NOMO-1 treated with DMSO at 0.1 percent for 48 hours (cell line): ENCODE measurements around the gene MYO15B.
A peak's percentile ranks its signal among the peaks of the same experiment; 100 is the strongest.
"Not testable (repeated sequence)": the region's sequence is repeated elsewhere in the genome, so short reads cannot be mapped to it uniquely, and the experiment has no call there.

Source experiments
- DNase-seq: peaks from one replicate; lab custom pipeline; 2025; ENCODE audit not compliant: unreplicated experiment; lab: John Stamatoyannopoulos, UW

The MYO15B gene

DNA sequence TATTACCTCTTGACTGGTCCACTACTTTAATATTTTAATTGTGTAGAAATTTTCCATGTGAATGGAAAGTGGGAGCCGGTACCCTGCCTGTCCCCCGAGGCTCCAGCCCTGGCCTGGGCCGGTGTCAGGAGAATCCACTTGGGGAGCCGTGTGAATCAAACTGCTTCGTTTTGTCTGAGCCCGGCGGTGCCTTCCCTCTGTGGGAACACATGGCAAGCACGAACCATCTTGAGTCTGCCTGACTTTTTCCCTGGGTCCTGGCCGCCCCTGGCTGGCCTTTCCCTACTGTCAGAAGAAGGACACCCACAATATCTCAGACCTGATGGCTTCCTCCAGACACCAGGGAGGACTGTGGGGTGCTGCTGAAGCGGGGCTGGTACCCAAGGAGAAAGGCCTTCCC, 12.4 kb upstream of the MYO15B start:
- no peak for DNase-seq

DNA sequence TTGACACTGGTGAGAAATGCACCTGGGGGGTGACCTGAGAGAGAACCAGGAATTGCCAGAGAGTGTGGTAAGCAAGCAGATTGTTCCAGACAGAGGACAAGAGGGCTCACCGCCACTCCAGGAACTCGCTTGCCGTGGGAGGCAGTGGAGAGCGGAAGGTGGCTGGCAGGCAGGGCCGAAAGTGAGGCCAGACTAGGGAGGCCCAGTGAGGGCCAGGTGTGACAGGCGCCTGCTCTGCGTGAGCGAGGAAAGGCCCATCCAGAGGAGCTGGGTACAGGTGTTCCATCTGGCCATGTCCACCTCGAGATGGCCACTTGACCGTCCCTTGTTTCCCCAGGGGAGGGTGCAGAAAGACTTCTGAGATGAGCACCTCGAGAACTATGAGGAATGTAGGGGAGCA, 11.9 kb upstream of the MYO15B start:
- DNase-seq = no peak

DNA sequence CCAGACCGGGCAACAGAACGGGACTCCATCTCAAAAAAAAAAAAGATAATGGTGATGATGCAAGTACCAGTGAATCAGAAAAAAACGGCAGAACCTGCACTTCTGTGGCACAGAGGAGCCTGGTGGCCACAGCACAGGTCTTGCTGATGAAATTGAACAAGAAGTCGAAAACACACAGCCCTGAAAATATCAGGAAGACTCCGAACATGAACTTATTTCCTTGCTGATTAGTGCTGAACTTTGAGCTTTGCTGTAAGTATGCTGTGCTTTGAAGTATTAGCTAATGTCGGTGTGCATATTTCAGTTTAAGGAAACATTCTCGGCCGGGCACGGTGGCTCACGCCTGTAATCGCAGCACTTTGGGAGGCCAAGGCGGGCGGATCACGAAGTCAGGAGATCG, 10.9 kb upstream of the MYO15B start:
- no peak for DNase-seq

DNA sequence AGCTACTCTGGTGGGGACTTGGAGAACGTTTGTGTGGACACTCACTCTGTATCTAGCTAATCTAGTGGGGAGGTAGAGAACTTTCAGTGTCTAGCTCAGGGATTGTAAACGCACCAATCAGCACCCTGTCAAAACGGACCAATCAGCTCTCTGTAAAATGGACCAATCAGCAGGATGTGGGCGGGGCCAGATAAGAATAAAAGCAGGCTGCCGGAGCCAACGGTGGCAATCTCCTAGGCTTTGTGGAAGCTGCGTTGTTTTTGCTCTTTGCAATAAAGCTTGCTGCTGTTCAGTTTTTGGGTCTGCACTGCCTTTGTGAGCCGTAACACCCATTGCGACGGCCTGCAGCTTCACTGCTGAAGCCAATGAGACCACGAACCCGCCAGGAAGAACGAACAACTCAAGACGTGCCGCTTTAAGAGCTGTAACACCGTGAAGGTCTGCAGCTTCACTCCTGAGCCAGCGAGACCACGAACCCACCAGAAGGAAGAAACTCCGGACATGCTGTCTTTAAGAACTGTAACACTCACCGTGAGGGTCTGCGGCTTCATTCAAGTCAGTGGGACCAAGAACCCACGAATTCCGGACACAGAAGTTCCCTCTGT, 6.4 kb upstream of the MYO15B start:
- not testable (repeated sequence) for DNase-seq

DNA sequence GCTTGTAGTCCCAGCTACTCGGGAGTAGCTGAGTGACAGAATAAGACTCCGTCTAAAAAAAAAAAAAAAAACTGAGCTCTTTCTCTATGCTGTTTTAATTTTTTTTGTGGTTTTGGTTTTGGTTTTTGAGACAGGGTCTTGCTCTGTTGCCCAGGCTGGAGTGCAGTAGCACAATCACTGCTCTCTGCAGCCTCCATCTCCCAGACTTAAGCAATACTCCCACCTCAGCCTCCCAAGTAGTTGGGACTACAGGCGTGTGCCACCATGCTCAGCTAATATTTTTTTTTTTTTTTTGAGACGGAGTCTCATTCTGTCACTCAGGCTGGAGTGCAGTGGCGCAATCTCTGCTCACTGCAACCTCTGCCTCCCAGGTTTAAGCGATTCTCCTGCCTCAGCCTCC, 4.4 kb upstream of the MYO15B start:
- not testable (repeated sequence) for DNase-seq

DNA sequence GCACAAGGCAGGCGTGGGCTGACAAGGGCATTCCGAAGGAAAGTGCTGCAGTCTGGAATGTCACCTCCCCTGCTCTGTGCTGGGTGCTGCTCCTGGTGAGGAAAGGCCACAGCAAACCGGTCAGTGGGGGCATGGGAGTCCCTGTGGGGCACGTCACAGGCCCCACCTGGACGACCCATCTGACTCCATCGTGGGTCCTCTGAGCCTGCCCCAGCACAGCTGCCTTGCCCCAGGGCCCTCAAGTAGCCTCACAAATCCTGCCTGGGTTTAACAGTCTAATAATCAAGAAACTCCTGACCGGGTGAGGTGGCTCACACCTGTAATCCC, 2.8 kb upstream of the MYO15B start:
- no peak for DNase-seq

DNA sequence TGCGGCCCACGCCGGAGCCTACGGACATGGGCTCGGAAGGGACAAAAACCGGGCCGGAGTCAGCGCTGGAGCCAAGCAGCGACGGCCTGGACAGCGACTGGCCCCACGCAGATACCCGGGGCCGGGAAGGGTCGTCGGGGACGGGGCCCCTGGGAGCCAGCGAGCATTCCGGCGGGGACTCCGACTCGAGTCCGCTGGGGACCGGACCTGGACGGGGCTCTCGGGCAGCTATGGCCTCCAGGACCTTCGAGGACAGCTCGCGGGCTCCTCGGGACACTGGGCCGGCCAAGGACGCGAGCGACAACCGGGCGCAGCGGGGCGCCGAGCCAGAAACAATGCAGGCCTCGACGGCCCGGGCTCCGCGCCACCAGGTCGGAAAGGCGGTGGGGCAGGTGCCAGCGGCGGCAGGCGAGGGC, 1.0 kb downstream of the MYO15B start:
- no peak for DNase-seq

DNA sequence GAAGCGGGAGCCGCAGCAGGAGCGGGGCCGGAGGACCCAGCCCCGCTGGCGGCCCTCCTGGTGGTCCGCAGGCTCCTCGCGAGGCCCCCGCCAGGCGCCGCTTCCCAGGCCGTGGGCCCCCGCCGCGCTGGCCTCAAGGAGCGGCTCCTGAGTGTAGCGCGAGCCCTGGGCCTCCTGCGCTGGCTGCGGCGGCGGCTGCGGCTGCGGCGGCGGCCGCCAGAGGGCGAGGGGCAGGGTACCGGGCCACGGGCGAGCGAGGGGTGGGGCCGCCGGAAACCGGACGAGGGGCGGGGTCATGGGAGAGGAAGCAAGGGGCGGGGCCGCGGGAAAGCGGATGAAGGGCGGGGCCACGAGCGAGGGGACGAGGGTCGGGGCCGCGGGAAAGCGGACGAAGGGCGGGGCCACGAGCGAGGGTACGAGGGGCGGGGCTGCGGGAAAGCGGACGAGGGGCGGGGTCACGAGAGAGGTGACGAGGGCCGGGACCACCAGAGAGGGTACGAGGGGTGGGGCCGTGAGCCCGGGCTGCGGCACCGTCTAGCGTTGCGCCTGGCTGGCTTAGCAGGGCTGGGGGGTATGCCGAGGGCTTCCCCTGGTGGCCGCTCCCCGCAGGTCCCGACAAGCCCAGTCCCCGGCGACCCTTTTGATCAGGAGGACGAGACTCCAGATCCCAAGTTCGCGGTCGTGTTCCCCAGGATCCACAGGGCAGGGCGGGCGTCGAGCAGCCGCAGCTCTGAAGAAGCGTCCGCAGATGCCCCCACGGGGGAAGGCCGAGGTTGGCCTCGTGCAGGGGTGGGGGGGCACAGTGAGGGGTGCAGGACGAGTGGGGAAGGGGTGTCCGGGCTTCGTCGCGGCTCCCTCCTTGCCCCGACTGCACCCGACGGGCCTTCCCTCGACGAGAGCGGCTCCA, 1.7 kb downstream of the MYO15B start:
- peak; percentile 82 for DNase-seq

DNA sequence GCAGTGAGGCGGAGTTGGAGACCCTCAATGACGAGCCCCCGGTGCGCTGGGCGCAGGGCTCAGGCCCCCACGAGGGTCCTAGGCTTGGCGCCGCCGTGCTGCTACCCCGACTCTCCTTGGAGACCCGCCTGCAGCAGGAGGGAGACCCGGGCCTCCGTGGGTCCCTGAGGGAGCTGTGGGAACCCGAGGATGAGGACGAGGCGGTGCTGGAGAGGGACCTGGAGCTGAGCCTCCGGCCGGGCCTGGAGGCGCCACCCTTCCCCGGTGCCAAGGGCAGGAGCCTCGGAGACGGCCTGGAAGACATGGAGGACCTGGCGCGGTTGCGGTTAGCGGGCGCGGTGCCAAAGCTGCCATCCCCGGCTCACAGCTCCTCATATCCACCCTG, 2.3 kb downstream of the MYO15B start:
- no peak for DNase-seq

DNA sequence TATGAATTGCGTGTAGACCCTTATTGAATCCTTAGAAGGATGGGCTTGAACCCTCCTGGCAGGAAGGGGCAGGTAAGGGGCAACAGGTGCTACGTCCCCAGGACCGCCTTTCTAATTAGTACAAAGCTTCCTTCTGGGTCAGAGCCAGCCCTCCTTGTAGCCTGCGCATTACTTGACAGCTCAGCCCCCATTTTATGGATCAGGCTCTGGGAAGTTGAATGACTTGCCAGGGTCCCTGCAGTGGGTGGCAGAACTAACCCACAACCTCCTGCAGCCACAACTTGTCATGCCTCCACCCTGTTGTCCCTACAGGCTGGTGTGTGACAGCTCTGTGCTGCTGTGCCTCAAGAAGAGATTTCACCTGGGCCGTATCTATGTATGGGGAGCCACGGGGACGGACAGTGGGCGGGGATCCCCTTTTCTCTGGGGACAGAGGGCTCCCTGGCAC, 2.7 kb downstream of the MYO15B start:
- no peak for DNase-seq

DNA sequence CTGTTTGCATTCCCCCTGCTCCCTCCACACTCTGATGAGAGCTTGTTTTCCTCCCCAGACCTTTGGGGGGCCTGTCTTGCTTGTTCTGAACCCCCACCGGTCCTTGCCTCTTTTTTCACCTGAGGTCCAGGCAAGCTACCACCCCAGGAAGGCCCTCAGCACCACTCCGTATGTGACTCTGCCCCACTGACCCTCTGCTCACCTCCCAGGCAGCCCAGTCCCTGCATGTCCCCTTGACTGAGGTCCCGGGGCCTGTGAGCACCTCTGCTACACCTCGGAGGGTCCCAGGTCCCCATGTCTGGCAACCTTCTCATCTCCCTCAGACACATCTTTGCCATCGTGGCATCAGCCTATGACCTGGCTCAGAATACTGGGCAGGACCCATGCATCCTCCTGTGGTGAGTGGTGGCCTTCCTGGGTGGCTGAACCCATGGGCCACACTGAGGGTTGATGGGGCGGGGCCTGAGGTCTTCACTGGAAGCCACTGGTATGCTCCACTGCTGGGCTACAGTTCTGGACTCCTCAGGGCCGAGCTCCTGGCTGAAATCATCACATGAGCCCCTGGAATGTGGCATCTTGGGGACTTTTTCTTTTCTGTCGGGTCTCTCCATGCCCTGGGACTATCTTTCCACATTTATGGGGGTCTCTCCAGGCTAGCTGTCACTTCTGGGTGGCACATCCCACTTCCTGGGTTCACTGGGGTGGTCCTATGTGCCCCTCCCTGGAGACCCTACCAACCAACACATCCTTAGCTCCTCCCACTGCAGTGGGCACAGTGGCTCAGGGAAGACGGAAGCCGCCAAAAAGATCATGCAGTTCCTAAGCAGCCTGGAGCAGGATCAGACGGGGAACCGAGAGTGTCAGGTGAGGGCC, 3.5 kb downstream of the MYO15B start:
- DNase-seq = no peak

DNA sequence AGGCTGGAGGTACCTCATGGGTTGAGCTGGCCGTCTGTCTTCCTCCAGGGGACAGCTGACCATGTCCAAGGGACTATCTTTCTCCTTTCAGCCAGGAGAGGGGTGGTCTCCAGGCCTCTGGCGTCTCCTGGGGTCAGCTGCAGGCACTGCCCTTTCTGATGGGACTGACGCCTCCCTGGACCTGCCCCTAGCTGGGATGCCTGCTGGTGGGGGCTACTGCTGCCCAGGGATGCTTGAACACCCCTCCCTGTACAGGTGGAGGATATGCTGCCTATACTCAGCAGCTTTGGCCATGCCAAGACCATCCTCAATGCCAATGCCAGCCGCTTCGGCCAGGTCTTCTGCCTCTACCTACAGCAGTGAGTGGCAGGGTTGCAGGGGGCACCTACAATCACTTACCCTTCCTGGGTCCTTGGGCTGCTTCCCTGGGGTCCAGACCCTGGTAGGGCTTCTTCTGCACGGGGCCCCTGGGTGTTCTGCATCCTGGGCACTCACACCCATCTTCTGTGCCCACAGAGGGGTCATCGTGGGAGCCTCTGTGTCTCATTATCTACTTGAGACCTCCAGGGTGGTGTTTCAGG, 4.2 kb downstream of the MYO15B start:
- no peak for DNase-seq

DNA sequence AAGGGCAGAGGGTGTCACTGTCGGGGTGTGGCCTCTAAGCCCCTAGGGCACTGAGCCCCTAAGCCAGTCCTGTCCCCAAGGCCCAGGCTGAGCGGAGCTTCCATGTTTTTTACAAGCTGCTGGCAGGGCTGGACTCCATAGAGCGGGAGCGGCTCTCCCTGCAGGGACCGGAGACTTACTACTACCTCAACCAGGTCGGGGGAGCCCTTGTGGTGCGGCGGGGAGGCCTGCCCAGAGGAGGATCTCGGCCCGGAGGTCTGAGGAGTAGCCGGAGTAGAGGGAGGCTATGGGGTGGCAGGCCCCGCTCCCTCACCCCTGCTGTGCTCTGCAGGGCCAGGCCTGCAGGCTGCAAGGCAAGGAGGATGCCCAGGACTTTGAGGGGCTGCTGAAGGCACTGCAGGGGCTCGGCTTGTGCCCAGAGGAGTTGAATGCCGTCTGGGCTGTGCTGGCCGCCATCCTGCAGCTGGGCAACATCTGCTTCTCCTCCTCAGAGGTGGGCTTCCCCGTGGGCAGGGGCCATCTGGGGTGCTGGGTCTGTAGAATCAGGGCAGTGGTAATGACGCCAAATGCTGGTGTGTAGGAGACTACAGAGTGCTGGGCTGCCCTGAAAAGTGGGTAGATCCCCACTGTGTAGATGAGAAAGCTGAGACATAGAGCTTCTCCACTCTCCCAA, 4.9 kb downstream of the MYO15B start:
- no peak for DNase-seq

DNA sequence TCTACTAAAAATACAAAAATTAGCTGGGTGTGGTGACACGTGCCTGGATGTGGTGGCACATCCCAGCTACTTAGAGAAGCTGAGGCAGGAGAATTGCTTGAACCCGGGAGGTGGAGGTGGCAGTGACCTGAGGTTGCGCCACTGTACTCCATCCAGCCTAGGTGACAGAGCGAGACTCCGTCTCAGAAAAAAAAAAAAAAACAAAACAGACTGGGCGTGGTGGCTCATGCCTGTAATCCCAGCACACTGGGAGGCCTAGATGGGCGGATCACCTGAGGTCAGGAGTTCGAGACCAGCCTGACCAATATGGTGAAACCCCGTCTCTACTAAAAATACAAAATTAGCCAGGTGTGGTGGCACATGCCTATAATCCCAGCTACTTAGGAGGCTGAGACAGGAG, 5.8 kb downstream of the MYO15B start:
- DNase-seq = not testable (repeated sequence)

DNA sequence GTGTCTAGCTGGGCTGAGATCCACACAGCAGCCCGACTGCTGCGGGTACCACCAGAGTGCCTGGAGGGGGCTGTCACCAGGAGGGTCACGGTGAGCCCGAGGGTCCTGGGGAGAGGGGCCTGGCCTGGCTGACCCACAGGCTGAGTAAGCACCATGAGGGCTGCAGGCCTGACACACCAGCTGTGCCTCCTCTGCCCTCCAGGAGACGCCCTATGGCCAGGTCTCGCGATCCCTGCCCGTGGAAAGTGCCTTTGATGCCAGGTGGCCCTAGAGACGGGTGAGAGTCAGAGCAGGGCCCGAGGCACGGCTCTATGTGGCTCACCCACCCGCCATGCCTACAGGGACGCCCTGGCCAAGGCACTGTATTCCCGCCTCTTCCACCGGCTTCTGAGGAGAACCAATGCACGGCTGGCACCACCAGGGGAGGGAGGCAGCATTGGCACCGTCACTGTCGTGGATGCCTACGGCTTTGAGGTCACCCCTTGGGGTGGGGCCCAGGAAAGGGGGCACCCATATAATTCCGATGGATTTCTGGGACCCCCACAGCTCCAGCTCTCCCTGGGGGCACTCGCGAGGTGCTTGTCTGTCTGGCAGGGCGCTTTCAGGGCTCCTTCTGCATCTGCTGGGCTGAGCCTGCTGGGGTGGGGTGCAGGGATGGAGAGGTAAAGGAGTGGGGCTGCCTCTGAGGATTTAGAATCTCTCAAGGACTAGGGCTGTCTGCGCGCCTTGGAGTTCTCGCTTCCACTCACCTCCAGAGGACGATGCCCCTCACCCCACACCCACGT, 7.1 kb downstream of the MYO15B start:
- DNase-seq = no peak

DNA sequence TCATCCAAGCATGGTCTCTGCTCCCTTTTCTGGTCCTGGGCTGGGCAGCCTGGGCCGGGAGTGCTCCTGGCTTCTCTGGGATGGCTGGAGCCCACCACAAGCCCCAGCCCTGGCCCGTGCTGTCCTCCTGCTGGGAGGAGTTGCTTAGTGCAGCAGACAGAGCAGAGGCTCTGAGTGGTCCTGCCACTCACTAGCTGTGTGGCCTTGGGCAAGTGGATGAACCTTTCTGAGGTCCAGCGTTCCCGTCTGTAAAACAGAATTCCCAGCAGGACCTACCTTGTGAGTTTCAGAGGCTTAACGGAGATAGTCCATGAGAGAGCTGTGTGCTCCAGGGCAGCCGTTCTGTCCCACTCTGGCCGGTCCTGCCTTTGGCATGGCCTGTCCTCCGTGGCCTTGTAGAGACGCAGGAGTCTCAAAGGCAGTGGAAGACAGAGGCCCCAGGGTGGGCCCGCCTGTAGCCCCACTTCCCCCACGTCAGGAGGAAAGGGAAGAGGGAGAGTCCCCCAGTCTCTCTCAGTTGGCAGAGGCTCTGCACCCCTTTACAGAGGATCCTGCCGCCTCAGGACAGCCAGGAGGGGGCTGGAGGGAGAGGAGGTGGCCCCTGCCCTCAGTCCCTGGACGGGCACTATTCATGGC, 7.8 kb downstream of the MYO15B start:
- no peak for DNase-seq

DNA sequence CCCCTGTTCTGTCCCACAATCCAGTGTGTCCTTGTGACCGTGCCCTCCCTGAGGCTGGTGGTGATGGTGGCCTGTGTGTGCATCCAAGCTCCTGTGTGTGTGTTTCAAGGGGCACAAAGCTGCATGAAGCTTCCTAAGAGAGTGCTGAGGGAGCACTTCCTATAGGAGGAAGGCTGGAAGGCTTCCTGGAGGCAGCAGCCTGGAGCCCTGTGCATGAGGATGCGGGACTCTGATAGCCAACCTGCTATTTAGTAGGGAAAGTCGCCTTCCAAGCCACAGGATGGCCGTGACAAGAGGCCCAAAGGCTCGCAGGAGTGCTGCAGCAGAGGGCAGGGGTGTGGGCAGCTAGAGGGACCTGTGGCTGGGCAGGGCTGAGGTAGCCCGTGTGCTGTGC, 8.3 kb downstream of the MYO15B start:
- DNase-seq = no peak

DNA sequence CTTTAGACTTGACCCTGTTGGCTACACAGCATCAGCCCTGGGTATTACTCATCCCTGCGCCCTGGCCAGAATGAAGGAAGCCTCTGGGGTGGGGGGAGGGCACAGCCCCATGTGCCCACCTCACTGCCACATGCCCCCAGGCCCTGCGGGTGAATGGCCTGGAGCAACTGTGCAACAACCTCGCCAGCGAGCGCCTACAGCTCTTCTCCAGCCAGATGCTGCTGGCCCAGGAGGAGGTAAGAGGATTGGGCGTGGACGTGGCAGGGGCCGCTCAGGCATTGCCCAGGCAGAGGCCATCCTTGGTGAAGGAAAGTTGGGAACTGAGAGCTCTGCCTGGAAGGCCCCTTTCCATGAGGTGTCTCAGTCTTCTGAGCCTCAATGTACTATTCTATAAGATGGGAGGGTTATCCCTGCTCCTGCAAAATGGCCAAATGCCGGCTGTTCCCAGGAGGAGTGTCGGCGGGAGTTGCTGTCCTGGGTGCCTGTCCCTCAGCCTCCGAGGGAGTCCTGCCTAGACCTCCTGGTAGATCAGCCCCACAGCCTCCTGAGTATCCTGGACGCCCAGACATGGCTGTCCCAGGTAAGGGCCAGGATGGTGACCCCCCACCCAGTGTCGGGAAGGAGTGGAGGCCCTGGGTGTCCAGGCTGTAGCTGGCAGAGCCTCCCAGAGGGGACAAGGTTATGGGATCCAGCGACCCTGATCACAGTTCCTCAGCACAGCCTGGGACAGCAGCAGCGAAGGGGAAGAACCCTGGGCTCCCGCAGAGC, 8.9 kb downstream of the MYO15B start:
- no peak for DNase-seq
